ENCODE measurements around the gene FAM227A. TPM values are rescaled to one million over a fixed set of nuclear protein-coding genes. Genes with fewer than 3 reads are reported as not detected.
"Not testable (repeated sequence)": the region's sequence is repeated elsewhere in the genome, so short reads cannot be mapped to it uniquely, and the experiment has no call there.

FAM227A gene
- total RNA-seq, 2 experiments from 2014 or later = 0.12 to 0.40 TPM

- H3K27ac Mint-ChIP-seq = no peak overlapping the region
- peaks cover 4% of the 10 kb centered on the region for H3K27me3 Mint-ChIP-seq
- H3K9me3 Mint-ChIP-seq (ENCODE audit: low read depth) = no peaks in the 10 kb centered on the region
- H3K36me3 Mint-ChIP-seq = no peaks in the 10 kb centered on the region
- H3K4me1 Mint-ChIP-seq = no peaks in the 10 kb centered on the region
- DNase-seq = no peak
- H3K4me3 Mint-ChIP-seq = no peak overlapping the region
- CTCF ChIA-PET = interaction anchor here (0.6 kb wide), 1 partner anchor 561 kb away, joined by 3 read pairs; no protein-coding TSS in a partner anchor
- no peak for ATAC-seq
Measured at GRCh38 chr22:38613588-38613987, 42.6 kb downstream of the FAM227A start.

GRCh38 chr22:38612217-38613006, 43.8 kb downstream of the FAM227A start:
- Mint-ChIP-seq H3K4me1 (no peaks in the 10 kb centered on the region), H3K27ac (no peak overlapping the region), H3K9me3 (ENCODE audit: low read depth) (no peaks in the 10 kb centered on the region), H3K4me3 (no peak overlapping the region), H3K27me3 (peaks cover 4% of the 10 kb centered on the region), H3K36me3 (no peaks in the 10 kb centered on the region)
- DNase-seq (no peak), ATAC-seq (no peak)
- CTCF ChIA-PET = no interaction called here

GRCh38 chr22:38611559-38611958, 44.6 kb downstream of the FAM227A start:
- ATAC-seq (no peak), DNase-seq (no peak)
- Mint-ChIP-seq H3K27ac (no peak overlapping the region), H3K36me3 (no peaks in the 10 kb centered on the region), H3K27me3 (peaks cover 4% of the 10 kb centered on the region), H3K4me3 (no peak overlapping the region), H3K4me1 (no peaks in the 10 kb centered on the region), H3K9me3 (ENCODE audit: low read depth) (no peaks in the 10 kb centered on the region)
- CTCF ChIA-PET = no interaction called here

- Mint-ChIP-seq H3K36me3 (no peaks in the 10 kb centered on the region), H3K9me3 (ENCODE audit: low read depth) (no peaks in the 10 kb centered on the region), H3K27me3 (peaks cover 4% of the 10 kb centered on the region), H3K27ac (no peak overlapping the region), H3K4me3 (no peak overlapping the region), H3K4me1 (no peaks in the 10 kb centered on the region)
- no peak for ATAC-seq
- DNase-seq = no peak
- CTCF ChIA-PET = no interaction called here
Measured at GRCh38 chr22:38610234-38610633, 46.0 kb downstream of the FAM227A start.

GRCh38 chr22:38608992-38609750, 47.0 kb downstream of the FAM227A start:
- H3K4me1 Mint-ChIP-seq = no peaks in the 10 kb centered on the region
- H3K4me3 Mint-ChIP-seq = no peak overlapping the region
- CTCF ChIA-PET = no interaction called here
- no peaks in the 10 kb centered on the region for H3K27me3 Mint-ChIP-seq
- no peak overlapping the region for H3K27ac Mint-ChIP-seq
- DNase-seq = no peak
- no peaks in the 10 kb centered on the region for H3K9me3 Mint-ChIP-seq (ENCODE audit: low read depth)
- no peak for ATAC-seq
- no peaks in the 10 kb centered on the region for H3K36me3 Mint-ChIP-seq

GRCh38 chr22:38607680-38608079, 48.5 kb downstream of the FAM227A start:
- peaks cover 2% of the 10 kb centered on the region for H3K27me3 Mint-ChIP-seq
- H3K36me3 Mint-ChIP-seq = no peaks in the 10 kb centered on the region
- CTCF ChIA-PET = no interaction called here
- no peak overlapping the region for H3K27ac Mint-ChIP-seq
- ATAC-seq (no peak), DNase-seq (no peak)
- no peaks in the 10 kb centered on the region for H3K4me1 Mint-ChIP-seq
- no peak overlapping the region for H3K4me3 Mint-ChIP-seq
- no peaks in the 10 kb centered on the region for H3K9me3 Mint-ChIP-seq (ENCODE audit: low read depth)

- no peaks in the 10 kb centered on the region for H3K4me1 Mint-ChIP-seq
- H3K9me3 Mint-ChIP-seq (ENCODE audit: low read depth) = no peaks in the 10 kb centered on the region
- DNase-seq (no peak), ATAC-seq (no peak)
- peaks cover 10% of the 10 kb centered on the region for H3K27me3 Mint-ChIP-seq
- H3K36me3 Mint-ChIP-seq = no peaks in the 10 kb centered on the region
- no peak overlapping the region for H3K27ac Mint-ChIP-seq
- H3K4me3 Mint-ChIP-seq = no peak overlapping the region
- CTCF ChIA-PET = no interaction called here
Measured at GRCh38 chr22:38602166-38602565, 54.0 kb downstream of the FAM227A start.

GRCh38 chr22:38601221-38601764, 54.9 kb downstream of the FAM227A start:
- ATAC-seq (no peak), DNase-seq (no peak)
- H3K9me3 Mint-ChIP-seq (ENCODE audit: low read depth) = no peaks in the 10 kb centered on the region
- H3K27ac Mint-ChIP-seq = no peak overlapping the region
- H3K27me3 Mint-ChIP-seq = peaks cover 10% of the 10 kb centered on the region
- CTCF ChIA-PET = no interaction called here
- no peaks in the 10 kb centered on the region for H3K36me3 Mint-ChIP-seq
- no peaks in the 10 kb centered on the region for H3K4me1 Mint-ChIP-seq
- H3K4me3 Mint-ChIP-seq = no peak overlapping the region

- CTCF ChIA-PET = no interaction called here
- no peak overlapping the region for H3K4me3 Mint-ChIP-seq
Measured at GRCh38 chr22:38599466-38599865, 56.7 kb downstream of the FAM227A start.

GRCh38 chr22:38582923-38583322, 73.3 kb downstream of the FAM227A start:
- H3K4me3 Mint-ChIP-seq; ATAC-seq; H3K27me3 Mint-ChIP-seq; H3K36me3 Mint-ChIP-seq; H3K9me3 Mint-ChIP-seq (ENCODE audit: low read depth); H3K4me1 Mint-ChIP-seq; H3K27ac Mint-ChIP-seq; CTCF ChIA-PET; DNase-seq: not testable (repeated sequence)

More at GRCh38 chr22:38599466-38599865, 56.7 kb downstream of the FAM227A start:
- no peak for ATAC-seq
- no peaks in the 10 kb centered on the region for H3K36me3 Mint-ChIP-seq
- no peak overlapping the region for H3K27ac Mint-ChIP-seq
- no peaks in the 10 kb centered on the region for H3K9me3 Mint-ChIP-seq (ENCODE audit: low read depth)
- no peaks in the 10 kb centered on the region for H3K4me1 Mint-ChIP-seq
- H3K27me3 Mint-ChIP-seq = peaks cover 14% of the 10 kb centered on the region
- DNase-seq = no peak

GRCh38 chr22:38578505-38578904, 77.7 kb downstream of the FAM227A start:
- CTCF ChIA-PET = no interaction called here
- no peaks in the 10 kb centered on the region for H3K9me3 Mint-ChIP-seq (ENCODE audit: low read depth)
- no peaks in the 10 kb centered on the region for H3K36me3 Mint-ChIP-seq
- no peak for ATAC-seq
- H3K27me3 Mint-ChIP-seq = no peaks in the 10 kb centered on the region
- no peak overlapping the region for H3K27ac Mint-ChIP-seq
- no peak for DNase-seq
- no peak overlapping the region for H3K4me3 Mint-ChIP-seq
- no peaks in the 10 kb centered on the region for H3K4me1 Mint-ChIP-seq

GRCh38 chr22:38572065-38572464, 84.1 kb downstream of the FAM227A start:
- Mint-ChIP-seq H3K27ac (no peak overlapping the region), H3K27me3 (no peaks in the 10 kb centered on the region), H3K36me3 (peaks cover 4% of the 10 kb centered on the region), H3K9me3 (ENCODE audit: low read depth) (no peaks in the 10 kb centered on the region), H3K4me1 (peaks cover 22% of the 10 kb centered on the region), H3K4me3 (no peak overlapping the region)
- CTCF ChIA-PET = interaction anchor here (0.6 to 3.0 kb wide), 18 partner anchors 9 to 520 kb away, joined by 3 to 29 read pairs (median 4); partner anchors contain the start of gene TOMM22
- ATAC-seq (no peak), DNase-seq (peak; percentile 55)

GRCh38 chr22:38570779-38571364, 85.3 kb downstream of the FAM227A start:
- Mint-ChIP-seq H3K27me3 (no peaks in the 10 kb centered on the region), H3K27ac (peak overlapping the region; percentile 96), H3K9me3 (ENCODE audit: low read depth) (no peaks in the 10 kb centered on the region), H3K4me3 (peak overlapping the region; percentile 92), H3K4me1 (peaks cover 22% of the 10 kb centered on the region), H3K36me3 (peaks cover 4% of the 10 kb centered on the region)
- CTCF ChIA-PET = interaction anchor here (0.6 to 3.0 kb wide), 9 partner anchors 9 to 519 kb away, joined by 3 to 29 read pairs (median 7); no protein-coding TSS in a partner anchor
- DNase-seq = peak; percentile 61
- peak; percentile 14 for ATAC-seq
